Measurements from ENCODE around the gene CFAP100.

DNA sequence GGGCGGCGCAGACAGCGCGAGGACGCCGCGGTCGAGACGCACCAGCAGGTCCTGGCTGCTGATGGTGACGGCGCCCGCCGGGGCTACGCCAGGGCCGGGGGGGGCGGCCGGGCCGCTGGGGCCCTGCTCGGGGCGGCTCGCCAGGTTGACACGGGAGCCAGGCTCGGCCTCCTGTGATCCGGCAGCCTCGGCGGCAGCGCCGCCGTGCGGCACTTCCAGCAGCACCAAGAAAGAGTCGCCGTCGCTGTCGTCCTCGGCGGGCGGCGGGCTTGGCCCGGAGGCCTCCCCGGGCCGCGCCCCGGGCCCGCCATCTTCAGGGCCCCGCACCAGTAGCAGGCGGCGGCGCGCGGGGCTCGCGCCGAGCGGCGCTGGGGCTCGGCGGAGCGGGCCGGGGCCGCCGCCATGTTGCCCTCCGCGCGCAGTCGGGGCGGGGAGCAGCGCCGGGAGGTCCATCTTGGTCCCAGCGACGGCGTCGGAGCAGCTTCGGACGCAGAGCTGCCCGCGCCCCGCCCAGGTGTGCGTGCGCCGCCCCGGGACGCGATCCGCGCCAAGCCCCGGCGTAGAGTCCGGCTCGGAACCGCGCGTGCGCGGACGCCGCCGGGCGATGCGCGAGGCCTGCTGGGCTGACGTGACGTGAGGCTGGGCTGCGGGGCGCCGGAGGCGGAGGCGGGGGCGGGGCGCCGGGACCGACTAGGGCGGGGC is 80.9 kb downstream of the CFAP100 start, which contains the start of gene ZXDC:
- TF ChIP-seq, protein P1, sequence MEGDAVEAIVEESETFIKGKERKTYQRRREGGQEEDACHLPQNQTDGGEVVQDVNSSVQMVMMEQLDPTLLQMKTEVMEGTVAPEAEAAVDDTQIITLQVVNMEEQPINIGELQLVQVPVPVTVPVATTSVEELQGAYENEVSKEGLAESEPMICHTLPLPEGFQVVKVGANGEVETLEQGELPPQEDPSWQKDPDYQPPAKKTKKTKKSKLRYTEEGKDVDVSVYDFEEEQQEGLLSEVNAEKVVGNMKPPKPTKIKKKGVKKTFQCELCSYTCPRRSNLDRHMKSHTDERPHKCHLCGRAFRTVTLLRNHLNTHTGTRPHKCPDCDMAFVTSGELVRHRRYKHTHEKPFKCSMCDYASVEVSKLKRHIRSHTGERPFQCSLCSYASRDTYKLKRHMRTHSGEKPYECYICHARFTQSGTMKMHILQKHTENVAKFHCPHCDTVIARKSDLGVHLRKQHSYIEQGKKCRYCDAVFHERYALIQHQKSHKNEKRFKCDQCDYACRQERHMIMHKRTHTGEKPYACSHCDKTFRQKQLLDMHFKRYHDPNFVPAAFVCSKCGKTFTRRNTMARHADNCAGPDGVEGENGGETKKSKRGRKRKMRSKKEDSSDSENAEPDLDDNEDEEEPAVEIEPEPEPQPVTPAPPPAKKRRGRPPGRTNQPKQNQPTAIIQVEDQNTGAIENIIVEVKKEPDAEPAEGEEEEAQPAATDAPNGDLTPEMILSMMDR (IDR thresholded peaks at IDR 0.05; ENCODE audit: low read depth, low read length), result peak; percentile 37
- no peak for TF ChIP-seq EZH2phosphoT487 (IDR thresholded peaks at IDR 0.05; ENCODE audit: low read depth)
